Thyroid gland (tissue), 4 donors: ENCODE data around the gene PODNL1.

Source experiments
- POLR2A ChIP-seq, 2 donors: fragments of 450-650 bp; IDR thresholded peaks; one replicate each; pipeline ENCODE4 v1.6.1; 2017; ENCODE audit warnings: antibody characterized with exemption in 2 of 2, mild to moderate bottlenecking in 2 of 2, moderate library complexity in 1 of 2
- TF ChIP-seq, protein P1 (sequence below), 6 experiments: fragments of 200-600 bp in 3 of 6; fragments of 450-650 bp in 3 of 6; sonication (generic) in 3 of 6; IDR thresholded peaks; one replicate each; pipeline ENCODE4 v1.5.1; 2016 to 2019; ENCODE audit warnings: antibody characterized with exemption in 6 of 6, mild to moderate bottlenecking in 2 of 6, inconsistent platforms in 1 of 6, moderate library complexity in 1 of 6

GRCh38 chr19:13906910-13907309 lies 31.3 kb downstream of the PODNL1 start:
- TF ChIP-seq, protein P1, sequence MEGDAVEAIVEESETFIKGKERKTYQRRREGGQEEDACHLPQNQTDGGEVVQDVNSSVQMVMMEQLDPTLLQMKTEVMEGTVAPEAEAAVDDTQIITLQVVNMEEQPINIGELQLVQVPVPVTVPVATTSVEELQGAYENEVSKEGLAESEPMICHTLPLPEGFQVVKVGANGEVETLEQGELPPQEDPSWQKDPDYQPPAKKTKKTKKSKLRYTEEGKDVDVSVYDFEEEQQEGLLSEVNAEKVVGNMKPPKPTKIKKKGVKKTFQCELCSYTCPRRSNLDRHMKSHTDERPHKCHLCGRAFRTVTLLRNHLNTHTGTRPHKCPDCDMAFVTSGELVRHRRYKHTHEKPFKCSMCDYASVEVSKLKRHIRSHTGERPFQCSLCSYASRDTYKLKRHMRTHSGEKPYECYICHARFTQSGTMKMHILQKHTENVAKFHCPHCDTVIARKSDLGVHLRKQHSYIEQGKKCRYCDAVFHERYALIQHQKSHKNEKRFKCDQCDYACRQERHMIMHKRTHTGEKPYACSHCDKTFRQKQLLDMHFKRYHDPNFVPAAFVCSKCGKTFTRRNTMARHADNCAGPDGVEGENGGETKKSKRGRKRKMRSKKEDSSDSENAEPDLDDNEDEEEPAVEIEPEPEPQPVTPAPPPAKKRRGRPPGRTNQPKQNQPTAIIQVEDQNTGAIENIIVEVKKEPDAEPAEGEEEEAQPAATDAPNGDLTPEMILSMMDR (IDR thresholded peaks at IDR 0.05): no peak
- TF ChIP-seq POLR2A (IDR thresholded peaks at IDR 0.05): no peak
